IPS-18c (cell line): ENCODE results near the gene GINS1.

Source experiments
- H3K4me3 ChIP-seq: 2 replicates; pipeline ENCODE4 v1.7.0; 2013; ENCODE audit warnings: low read depth, mild to moderate bottlenecking, low read length, moderate library complexity; ENCODE audit not compliant: insufficient read depth
- H3K9me3 ChIP-seq: one replicate; pipeline ENCODE4 v1.6.1; 2013; ENCODE audit warnings: mild to moderate bottlenecking, low read length, moderate library complexity; ENCODE audit not compliant: control insufficient read depth, insufficient read depth

Gene GINS1

GRCh38 chr20:25421102-25421501 is 13.6 kb downstream of the GINS1 start:
- Histone ChIP-seq H3K9me3 (no peaks in the 10 kb centered on the region), H3K4me3 (no peak overlapping the region)

DNA sequence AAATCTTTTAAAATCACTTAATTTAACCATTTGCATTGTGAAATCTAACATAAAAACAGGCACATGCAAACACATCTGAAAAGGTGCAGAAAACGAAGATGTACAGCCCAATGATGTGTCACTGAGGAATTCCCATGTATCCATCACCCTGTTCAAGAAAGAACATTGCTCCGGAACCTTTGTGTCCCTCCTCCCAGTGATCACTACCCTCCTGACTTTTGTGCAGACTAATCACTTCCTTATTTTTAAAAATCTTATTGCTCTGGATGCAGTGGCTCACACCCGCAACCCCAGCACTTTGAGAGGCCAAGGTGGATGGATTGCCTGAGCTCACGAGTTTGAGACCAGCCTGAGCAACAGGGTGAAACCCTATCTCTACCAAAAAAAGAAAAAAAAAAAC is 14.6 kb downstream of the GINS1 start:
- Histone ChIP-seq H3K9me3 (no peaks in the 10 kb centered on the region), H3K4me3 (no peak overlapping the region)

DNA sequence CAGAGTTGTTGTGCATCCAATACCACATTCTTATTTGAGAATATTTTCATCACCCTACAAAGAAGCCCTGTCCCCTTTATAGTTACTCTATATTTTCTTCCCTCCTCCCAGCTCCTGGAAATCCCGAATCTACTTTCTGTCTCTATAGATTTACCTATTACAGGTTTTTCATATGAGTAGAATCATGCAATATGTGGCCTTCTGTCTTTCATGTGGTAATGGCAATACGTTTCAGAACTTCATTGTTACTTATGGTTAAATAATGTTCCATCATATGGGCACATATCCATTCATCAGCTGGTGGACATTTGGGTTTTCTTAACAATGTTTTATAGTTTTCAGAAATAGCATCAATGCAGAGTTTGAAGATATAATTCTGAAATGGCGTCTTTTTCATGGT is 17.1 kb downstream of the GINS1 start:
- Histone ChIP-seq H3K9me3 (no peaks in the 10 kb centered on the region), H3K4me3 (no peak overlapping the region)

DNA sequence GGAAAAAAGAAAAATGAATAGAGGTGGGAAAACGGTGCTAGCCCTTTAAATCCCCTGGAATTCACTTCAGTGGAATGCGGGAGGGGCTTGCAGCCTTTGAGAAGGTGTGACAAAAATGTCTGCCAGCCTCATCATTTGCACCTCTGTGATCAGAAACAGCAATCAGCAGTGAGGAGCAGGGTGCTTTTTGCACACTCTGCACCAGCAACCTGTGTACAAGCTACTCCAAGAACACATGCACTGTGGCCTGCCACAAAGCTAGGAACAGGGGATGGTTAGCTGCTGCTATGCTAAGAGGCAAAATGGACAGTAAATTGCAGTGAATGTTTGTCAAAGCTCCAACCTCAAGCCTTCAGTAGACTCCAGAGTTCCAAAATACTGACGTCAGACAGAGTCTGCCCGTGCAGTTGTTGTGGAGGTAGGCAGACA is 29.7 kb downstream of the GINS1 start:
- no peak overlapping the region for H3K4me3 ChIP-seq

GRCh38 chr20:25439328-25439727 is 31.9 kb downstream of the GINS1 start:
- Histone ChIP-seq H3K4me3 (no peak overlapping the region), H3K9me3 (no peaks in the 10 kb centered on the region)

More for the DNA sequence above, 29.7 kb downstream of the GINS1 start:
- H3K9me3 ChIP-seq: no peaks in the 10 kb centered on the region

DNA sequence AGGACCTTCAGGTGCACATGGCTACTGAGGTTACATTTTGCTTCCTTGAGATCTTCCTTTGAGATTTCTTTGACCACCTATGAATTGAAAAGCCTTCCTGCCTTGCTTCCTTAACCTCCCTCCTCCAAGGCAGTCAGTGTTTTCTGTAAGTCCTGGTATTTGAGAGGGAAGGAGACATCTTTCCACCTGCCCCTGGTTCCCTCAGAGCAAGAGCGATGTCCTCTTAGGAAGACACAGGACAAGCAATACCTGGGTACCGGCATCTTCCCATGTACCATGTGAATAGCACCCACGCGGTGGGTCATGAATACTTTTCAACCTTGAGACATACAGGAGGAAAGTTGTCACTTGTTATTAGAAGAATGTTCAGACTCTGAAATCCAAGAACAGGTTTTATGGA is 37.1 kb downstream of the GINS1 start:
- Histone ChIP-seq H3K4me3 (no peak overlapping the region), H3K9me3 (no peaks in the 10 kb centered on the region)

DNA sequence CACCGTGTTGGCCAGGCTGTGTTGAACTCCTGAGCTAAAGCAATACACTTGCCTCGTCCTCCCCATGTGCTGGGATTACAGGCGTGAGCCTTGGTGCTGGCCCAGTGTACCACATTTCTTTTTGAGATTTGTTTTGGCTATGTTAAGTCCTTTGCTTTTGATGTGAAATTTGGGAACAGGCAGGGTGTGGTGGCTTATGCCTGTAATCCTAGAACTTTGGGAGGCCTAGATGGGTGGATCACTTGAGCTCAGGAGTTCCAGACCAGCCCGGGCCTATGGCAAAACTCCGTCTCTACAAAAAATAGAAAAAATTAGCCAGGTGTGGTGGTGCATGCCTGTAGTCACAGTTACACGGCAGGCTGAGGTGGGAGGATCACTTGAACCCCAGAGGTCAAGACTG is 40.2 kb downstream of the GINS1 start:
- Histone ChIP-seq H3K4me3 (no peak overlapping the region), H3K9me3 (no peaks in the 10 kb centered on the region)

- Histone ChIP-seq H3K9me3 (no peaks in the 10 kb centered on the region), H3K4me3 (no peak overlapping the region)
These were observed 44.9 kb downstream of the GINS1 start for GRCh38 chr20:25452333-25452732.

GRCh38 chr20:25453035-25453810 is 45.8 kb downstream of the GINS1 start:
- Histone ChIP-seq H3K9me3 (no peaks in the 10 kb centered on the region), H3K4me3 (no peak overlapping the region)

DNA sequence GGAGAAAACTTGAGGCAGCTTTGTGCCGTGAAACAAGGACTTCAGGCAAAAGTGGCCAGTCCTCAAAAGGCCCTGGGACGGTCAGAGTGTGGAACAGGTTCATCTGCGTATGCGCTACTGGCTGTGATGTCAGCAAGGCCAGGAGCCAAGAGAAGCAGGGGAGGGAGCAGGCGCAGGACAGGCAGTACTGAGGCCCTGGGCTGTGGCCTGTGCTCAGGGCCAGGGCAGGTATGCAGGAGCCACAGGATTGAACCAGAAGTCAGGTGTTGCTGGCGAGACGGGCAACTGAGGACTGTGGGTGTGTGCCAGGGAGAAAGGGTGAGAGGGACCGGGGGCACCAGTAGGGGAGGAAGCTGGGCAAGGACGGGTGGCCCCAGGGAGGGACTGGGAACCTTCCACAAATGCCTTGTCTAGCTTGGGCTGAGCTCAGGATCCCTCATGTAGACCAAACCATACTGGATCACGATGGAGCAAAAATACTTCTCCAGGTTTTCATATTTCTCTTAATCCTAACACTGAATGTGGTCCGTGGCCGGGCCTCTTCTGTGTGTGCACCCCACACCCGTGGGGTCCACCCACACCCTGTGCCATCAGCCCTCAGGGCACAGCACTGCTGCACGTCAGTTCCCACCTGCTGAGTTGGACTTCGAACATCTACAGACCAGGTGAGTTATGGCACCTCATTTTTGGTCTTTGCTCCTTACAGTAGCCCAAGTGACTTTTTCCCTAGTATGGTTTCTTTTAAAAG is 46.9 kb downstream of the GINS1 start:
- Histone ChIP-seq H3K4me3 (no peak overlapping the region), H3K9me3 (no peaks in the 10 kb centered on the region)

GRCh38 chr20:25457886-25458680 is 50.6 kb downstream of the GINS1 start:
- Histone ChIP-seq H3K9me3 (no peaks in the 10 kb centered on the region), H3K4me3 (no peak overlapping the region)

DNA sequence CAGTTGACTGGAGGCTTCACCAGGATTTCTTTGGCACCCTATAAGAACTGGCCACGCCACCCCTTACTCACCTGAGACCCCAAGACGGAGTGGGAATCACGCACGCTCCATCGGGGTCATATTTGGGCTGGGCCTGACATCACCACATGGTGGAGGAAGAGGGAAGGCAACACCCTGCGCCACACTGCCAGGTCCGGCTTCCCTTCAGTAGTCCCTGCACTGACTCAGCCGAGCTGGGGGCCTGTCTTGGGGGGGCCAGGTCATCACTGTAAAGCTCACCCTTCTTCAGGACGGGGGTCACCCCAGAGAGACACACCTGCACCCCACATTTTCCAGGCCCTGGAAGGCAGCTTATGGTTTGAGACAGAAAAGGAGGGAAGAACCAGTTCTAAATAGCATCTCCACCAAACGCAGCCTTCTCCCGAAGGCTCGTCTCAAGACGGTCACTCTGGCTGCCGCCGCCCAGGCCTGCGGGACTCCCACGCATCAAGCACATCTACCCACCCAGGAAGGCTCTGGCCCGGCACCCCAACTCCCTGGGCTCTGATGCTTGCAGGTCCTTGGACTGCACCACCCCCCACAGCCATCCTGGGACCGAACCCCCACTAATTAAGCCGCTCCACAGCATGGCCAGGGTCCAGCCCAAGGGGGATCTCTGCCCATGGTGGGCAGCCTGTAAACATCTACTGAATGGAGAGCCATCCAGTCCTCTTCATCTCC is 51.8 kb downstream of the GINS1 start:
- no peaks in the 10 kb centered on the region for H3K9me3 ChIP-seq
- H3K4me3 ChIP-seq: no peak overlapping the region

DNA sequence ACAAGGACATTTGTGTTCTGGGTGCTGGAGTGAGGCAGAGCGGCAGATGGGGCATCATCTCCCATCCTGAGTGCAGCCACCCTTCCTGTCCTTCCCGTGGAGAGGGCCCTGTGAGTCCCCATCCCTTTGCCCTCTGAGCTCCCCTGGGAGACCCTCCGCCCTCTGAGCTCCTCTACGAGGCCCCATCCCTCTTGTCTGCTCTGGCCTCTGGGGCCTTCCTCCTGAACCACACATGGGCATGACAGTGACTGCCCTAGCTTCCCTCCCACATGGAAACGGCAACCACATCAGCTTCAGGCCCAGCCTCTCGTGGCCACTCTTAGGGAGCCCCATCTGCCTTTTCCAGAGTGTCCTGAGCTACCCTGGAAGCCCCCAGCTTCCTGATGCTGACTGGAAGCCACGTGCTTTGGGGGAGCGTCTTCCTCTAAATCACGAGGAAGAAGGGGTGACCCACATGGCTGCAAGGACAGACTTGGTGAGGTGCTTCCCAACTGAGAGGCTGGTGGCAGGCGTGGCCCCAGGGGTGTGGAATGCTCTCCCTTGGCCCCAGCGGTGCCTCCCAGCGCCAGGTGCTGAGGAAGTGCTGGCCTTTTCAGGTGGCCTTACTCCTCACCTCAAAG is 52.6 kb downstream of the GINS1 start:
- no peaks in the 10 kb centered on the region for H3K9me3 ChIP-seq
- no peak overlapping the region for H3K4me3 ChIP-seq

- Histone ChIP-seq H3K9me3 (no peaks in the 10 kb centered on the region), H3K4me3 (no peak overlapping the region)
These were observed 53.2 kb downstream of the GINS1 start for GRCh38 chr20:25460566-25461280.

DNA sequence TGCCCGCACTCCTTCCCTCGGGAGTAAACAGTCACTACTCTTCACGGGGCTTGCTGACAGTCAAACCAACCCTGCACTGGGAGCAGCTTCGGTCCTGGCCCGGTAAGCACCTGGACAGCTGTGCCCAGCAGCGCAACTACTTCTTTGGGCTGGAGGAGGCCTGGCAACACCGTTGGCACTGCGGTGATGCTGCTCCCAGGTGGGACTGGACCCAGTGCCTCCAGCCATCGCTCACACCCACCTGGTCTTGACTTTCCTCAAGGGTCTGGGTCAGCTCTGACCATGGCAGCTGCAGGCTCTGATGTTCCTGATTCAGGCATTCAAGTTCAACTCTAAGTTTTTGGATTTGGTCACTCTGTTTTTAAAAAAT is 53.8 kb downstream of the GINS1 start:
- no peak overlapping the region for H3K4me3 ChIP-seq
- no peaks in the 10 kb centered on the region for H3K9me3 ChIP-seq

GRCh38 chr20:25461786-25462545 is 54.5 kb downstream of the GINS1 start:
- Histone ChIP-seq H3K9me3 (no peaks in the 10 kb centered on the region), H3K4me3 (no peak overlapping the region)
